ENCODE results near the gene CD81. TPM values are rescaled to one million over a fixed set of nuclear protein-coding genes. Genes with fewer than 3 reads are reported as not detected.

CD81 gene
- polyA plus RNA-seq, 2 donors = 56.8 to 175 TPM

GRCh38 chr11:2409611-2410468 lies 32.7 kb downstream of the CD81 start:
- WGBS, 2 donors = 46 to 47% methylated on average over 42 of the region's 42 CpGs
- no peak overlapping the region for H3K4me3 ChIP-seq (ENCODE audit: low read depth in 1 of 2, low read length in 2 of 2)
- H3K4me1 ChIP-seq (ENCODE audit: control insufficient read depth in 2 of 2, insufficient read depth in 2 of 2, low read length in 1 of 2) = peaks cover 3 to 8% of the 10 kb centered on the region in 2 donors
- no peaks in the 10 kb centered on the region for H3K36me3 ChIP-seq (ENCODE audit: control insufficient read depth in 2 of 2, insufficient read depth in 2 of 2, low read length in 1 of 2)
- peaks cover 0 to 2% of the 10 kb centered on the region in 2 donors for H3K9me3 ChIP-seq (ENCODE audit: control insufficient read depth in 2 of 2, insufficient read depth in 1 of 2, low read depth in 1 of 2, low read length in 1 of 2)
- no peaks in the 10 kb centered on the region for H3K27me3 ChIP-seq (ENCODE audit: control insufficient read depth in 1 of 2, insufficient read depth in 2 of 2, low read length in 2 of 2)
- no peak overlapping the region for H3K27ac ChIP-seq (ENCODE audit: low read depth in 2 of 2, low read length in 1 of 2)

- Histone ChIP-seq H3K36me3 (ENCODE audit: control insufficient read depth in 2 of 2, insufficient read depth in 2 of 2, low read length in 1 of 2) (no peaks in the 10 kb centered on the region), H3K4me3 (ENCODE audit: low read depth in 1 of 2, low read length in 2 of 2) (no peak overlapping the region), H3K27me3 (ENCODE audit: control insufficient read depth in 1 of 2, insufficient read depth in 2 of 2, low read length in 2 of 2) (no peaks in the 10 kb centered on the region), H3K9me3 (ENCODE audit: control insufficient read depth in 2 of 2, insufficient read depth in 1 of 2, low read depth in 1 of 2, low read length in 1 of 2) (peaks cover 0 to 2% of the 10 kb centered on the region in 2 donors), H3K4me1 (ENCODE audit: control insufficient read depth in 2 of 2, insufficient read depth in 2 of 2, low read length in 1 of 2) (peaks cover 3 to 8% of the 10 kb centered on the region in 2 donors), H3K27ac (ENCODE audit: low read depth in 2 of 2, low read length in 1 of 2) (no peak overlapping the region)
- WGBS, 2 donors = 78 to 80% methylated on average over 8 to 9 of the region's 9 CpGs
Observed at GRCh38 chr11:2410616-2411015, 33.5 kb downstream of the CD81 start.

- H3K4me3 ChIP-seq (ENCODE audit: low read depth in 1 of 2, low read length in 2 of 2) = no peak overlapping the region
- peaks cover 3 to 8% of the 10 kb centered on the region in 2 donors for H3K4me1 ChIP-seq (ENCODE audit: control insufficient read depth in 2 of 2, insufficient read depth in 2 of 2, low read length in 1 of 2)
- no peaks in the 10 kb centered on the region for H3K36me3 ChIP-seq (ENCODE audit: control insufficient read depth in 2 of 2, insufficient read depth in 2 of 2, low read length in 1 of 2)
- no peaks in the 10 kb centered on the region for H3K27me3 ChIP-seq (ENCODE audit: control insufficient read depth in 1 of 2, insufficient read depth in 2 of 2, low read length in 2 of 2)
- peaks cover 0 to 2% of the 10 kb centered on the region in 2 donors for H3K9me3 ChIP-seq (ENCODE audit: control insufficient read depth in 2 of 2, insufficient read depth in 1 of 2, low read depth in 1 of 2, low read length in 1 of 2)
- 78 to 80% methylated on average over 30 of the region's 30 CpGs for WGBS, 2 donors
- no peak overlapping the region for H3K27ac ChIP-seq (ENCODE audit: low read depth in 2 of 2, low read length in 1 of 2)
Observed at GRCh38 chr11:2411446-2412305, 34.6 kb downstream of the CD81 start.

GRCh38 chr11:2412323-2412722 lies 35.2 kb downstream of the CD81 start:
- 84 to 88% methylated on average over 6 of the region's 6 CpGs for WGBS, 2 donors
- Histone ChIP-seq H3K27ac (ENCODE audit: low read depth in 2 of 2, low read length in 1 of 2) (no peak overlapping the region), H3K4me3 (ENCODE audit: low read depth in 1 of 2, low read length in 2 of 2) (no peak overlapping the region), H3K36me3 (ENCODE audit: control insufficient read depth in 2 of 2, insufficient read depth in 2 of 2, low read length in 1 of 2) (no peaks in the 10 kb centered on the region), H3K27me3 (ENCODE audit: control insufficient read depth in 1 of 2, insufficient read depth in 2 of 2, low read length in 2 of 2) (no peaks in the 10 kb centered on the region), H3K9me3 (ENCODE audit: control insufficient read depth in 2 of 2, insufficient read depth in 1 of 2, low read depth in 1 of 2, low read length in 1 of 2) (peaks cover 0 to 2% of the 10 kb centered on the region in 2 donors), H3K4me1 (ENCODE audit: control insufficient read depth in 2 of 2, insufficient read depth in 2 of 2, low read length in 1 of 2) (peaks cover under 1 to 3% of the 10 kb centered on the region in 2 donors)

GRCh38 chr11:2413742-2414579 lies 36.9 kb downstream of the CD81 start:
- no peak overlapping the region for H3K4me3 ChIP-seq (ENCODE audit: low read depth in 1 of 2, low read length in 2 of 2)
- H3K27me3 ChIP-seq (ENCODE audit: control insufficient read depth in 1 of 2, insufficient read depth in 2 of 2, low read length in 2 of 2) = no peaks in the 10 kb centered on the region
- WGBS, 2 donors = 80 to 82% methylated on average over 39 to 43 of the region's 43 CpGs
- H3K4me1 ChIP-seq (ENCODE audit: control insufficient read depth in 2 of 2, insufficient read depth in 2 of 2, low read length in 1 of 2) = no peaks in the 10 kb centered on the region
- no peaks in the 10 kb centered on the region for H3K9me3 ChIP-seq (ENCODE audit: control insufficient read depth in 2 of 2, insufficient read depth in 1 of 2, low read depth in 1 of 2, low read length in 1 of 2)
- no peaks in the 10 kb centered on the region for H3K36me3 ChIP-seq (ENCODE audit: control insufficient read depth in 2 of 2, insufficient read depth in 2 of 2, low read length in 1 of 2)
- no peak overlapping the region for H3K27ac ChIP-seq (ENCODE audit: low read depth in 2 of 2, low read length in 1 of 2)

- Histone ChIP-seq H3K9me3 (ENCODE audit: control insufficient read depth in 2 of 2, insufficient read depth in 1 of 2, low read depth in 1 of 2, low read length in 1 of 2) (no peaks in the 10 kb centered on the region), H3K4me3 (ENCODE audit: low read depth in 1 of 2, low read length in 2 of 2) (no peak overlapping the region), H3K27me3 (ENCODE audit: control insufficient read depth in 1 of 2, insufficient read depth in 2 of 2, low read length in 2 of 2) (no peaks in the 10 kb centered on the region), H3K27ac (ENCODE audit: low read depth in 2 of 2, low read length in 1 of 2) (no peak overlapping the region), H3K4me1 (ENCODE audit: control insufficient read depth in 2 of 2, insufficient read depth in 2 of 2, low read length in 1 of 2) (no peaks in the 10 kb centered on the region), H3K36me3 (ENCODE audit: control insufficient read depth in 2 of 2, insufficient read depth in 2 of 2, low read length in 1 of 2) (no peaks in the 10 kb centered on the region)
- WGBS, 2 donors = 84 to 87% methylated on average over 35 of the region's 35 CpGs
Observed at GRCh38 chr11:2414616-2415015, 37.5 kb downstream of the CD81 start.

GRCh38 chr11:2415171-2415570 lies 38.1 kb downstream of the CD81 start:
- 82 to 84% methylated on average over 27 to 28 of the region's 28 CpGs for WGBS, 2 donors
- H3K9me3 ChIP-seq (ENCODE audit: control insufficient read depth in 2 of 2, insufficient read depth in 1 of 2, low read depth in 1 of 2, low read length in 1 of 2) = no peaks in the 10 kb centered on the region

GRCh38 chr11:2415601-2416380 lies 38.7 kb downstream of the CD81 start:
- Histone ChIP-seq H3K4me1 (ENCODE audit: control insufficient read depth in 2 of 2, insufficient read depth in 2 of 2, low read length in 1 of 2) (peaks cover 0 to 4% of the 10 kb centered on the region in 2 donors), H3K36me3 (ENCODE audit: control insufficient read depth in 2 of 2, insufficient read depth in 2 of 2, low read length in 1 of 2) (no peaks in the 10 kb centered on the region), H3K4me3 (ENCODE audit: low read depth in 1 of 2, low read length in 2 of 2) (no peak overlapping the region), H3K27me3 (ENCODE audit: control insufficient read depth in 1 of 2, insufficient read depth in 2 of 2, low read length in 2 of 2) (peaks cover 0 to under 1% of the 10 kb centered on the region in 2 donors), H3K9me3 (ENCODE audit: control insufficient read depth in 2 of 2, insufficient read depth in 1 of 2, low read depth in 1 of 2, low read length in 1 of 2) (no peaks in the 10 kb centered on the region), H3K27ac (ENCODE audit: low read depth in 2 of 2, low read length in 1 of 2) (no peak overlapping the region)
- WGBS, 2 donors = 78 to 81% methylated on average over 34 of the region's 34 CpGs

More at GRCh38 chr11:2415171-2415570, 38.1 kb downstream of the CD81 start:
- H3K4me1 ChIP-seq (ENCODE audit: control insufficient read depth in 2 of 2, insufficient read depth in 2 of 2, low read length in 1 of 2) = peaks cover 0 to 2% of the 10 kb centered on the region in 2 donors
- no peaks in the 10 kb centered on the region for H3K36me3 ChIP-seq (ENCODE audit: control insufficient read depth in 2 of 2, insufficient read depth in 2 of 2, low read length in 1 of 2)
- no peak overlapping the region for H3K4me3 ChIP-seq (ENCODE audit: low read depth in 1 of 2, low read length in 2 of 2)
- H3K27ac ChIP-seq (ENCODE audit: low read depth in 2 of 2, low read length in 1 of 2) = no peak overlapping the region
- H3K27me3 ChIP-seq (ENCODE audit: control insufficient read depth in 1 of 2, insufficient read depth in 2 of 2, low read length in 2 of 2) = no peaks in the 10 kb centered on the region

All from esophagus (tissue), 2 donors.